ENCODE data around the gene FBXL17. TPM values are rescaled to one million over a fixed set of nuclear protein-coding genes. Genes with fewer than 3 reads are reported as not detected.

The FBXL17 gene
- total RNA-seq, 1 experiment from 2014 or later, result 3.5 TPM

DNA sequence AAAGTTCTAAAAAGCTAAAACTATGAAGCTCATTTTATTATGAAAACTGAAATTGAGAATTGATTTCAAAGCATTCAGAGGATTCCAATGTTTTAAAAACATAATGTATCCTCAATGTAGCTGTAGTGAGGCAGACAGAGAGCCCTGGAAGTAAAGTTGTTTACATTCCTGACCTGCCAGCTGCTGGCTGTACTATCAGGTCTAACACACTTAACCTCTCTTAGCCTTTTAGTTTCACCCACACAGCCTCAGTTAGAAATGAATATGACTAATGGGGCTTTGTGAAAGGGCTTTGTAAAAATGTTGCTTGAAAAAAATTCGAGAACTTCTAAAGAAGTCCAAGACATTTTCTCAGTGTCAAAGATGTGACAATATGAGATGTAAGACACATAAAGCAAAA, 122.6 kb downstream of the FBXL17 start:
- CTCF ChIA-PET, result interaction anchor here (0.6 to 2.5 kb wide), 3 partner anchors 86 to 272 kb away, joined by 3 to 20 read pairs (median 3); no protein-coding TSS in a partner anchor
- DNase-seq (ENCODE audit: low spot score), result no peak
- no peak overlapping the region for H3K27ac Mint-ChIP-seq
- peaks cover 17% of the 10 kb centered on the region for H3K4me1 Mint-ChIP-seq
- H3K9me3 Mint-ChIP-seq, result no peaks in the 10 kb centered on the region
- no peak for ATAC-seq
- POLR2A ChIA-PET, result no interaction called here
- H3K4me3 Mint-ChIP-seq, result no peak overlapping the region
- no peaks in the 10 kb centered on the region for H3K36me3 Mint-ChIP-seq
- TF ChIP-seq ZNF671 (CRISPR knock-in tag; IDR thresholded peaks at IDR 0.05), result no peak
- TF ChIP-seq, protein P1, sequence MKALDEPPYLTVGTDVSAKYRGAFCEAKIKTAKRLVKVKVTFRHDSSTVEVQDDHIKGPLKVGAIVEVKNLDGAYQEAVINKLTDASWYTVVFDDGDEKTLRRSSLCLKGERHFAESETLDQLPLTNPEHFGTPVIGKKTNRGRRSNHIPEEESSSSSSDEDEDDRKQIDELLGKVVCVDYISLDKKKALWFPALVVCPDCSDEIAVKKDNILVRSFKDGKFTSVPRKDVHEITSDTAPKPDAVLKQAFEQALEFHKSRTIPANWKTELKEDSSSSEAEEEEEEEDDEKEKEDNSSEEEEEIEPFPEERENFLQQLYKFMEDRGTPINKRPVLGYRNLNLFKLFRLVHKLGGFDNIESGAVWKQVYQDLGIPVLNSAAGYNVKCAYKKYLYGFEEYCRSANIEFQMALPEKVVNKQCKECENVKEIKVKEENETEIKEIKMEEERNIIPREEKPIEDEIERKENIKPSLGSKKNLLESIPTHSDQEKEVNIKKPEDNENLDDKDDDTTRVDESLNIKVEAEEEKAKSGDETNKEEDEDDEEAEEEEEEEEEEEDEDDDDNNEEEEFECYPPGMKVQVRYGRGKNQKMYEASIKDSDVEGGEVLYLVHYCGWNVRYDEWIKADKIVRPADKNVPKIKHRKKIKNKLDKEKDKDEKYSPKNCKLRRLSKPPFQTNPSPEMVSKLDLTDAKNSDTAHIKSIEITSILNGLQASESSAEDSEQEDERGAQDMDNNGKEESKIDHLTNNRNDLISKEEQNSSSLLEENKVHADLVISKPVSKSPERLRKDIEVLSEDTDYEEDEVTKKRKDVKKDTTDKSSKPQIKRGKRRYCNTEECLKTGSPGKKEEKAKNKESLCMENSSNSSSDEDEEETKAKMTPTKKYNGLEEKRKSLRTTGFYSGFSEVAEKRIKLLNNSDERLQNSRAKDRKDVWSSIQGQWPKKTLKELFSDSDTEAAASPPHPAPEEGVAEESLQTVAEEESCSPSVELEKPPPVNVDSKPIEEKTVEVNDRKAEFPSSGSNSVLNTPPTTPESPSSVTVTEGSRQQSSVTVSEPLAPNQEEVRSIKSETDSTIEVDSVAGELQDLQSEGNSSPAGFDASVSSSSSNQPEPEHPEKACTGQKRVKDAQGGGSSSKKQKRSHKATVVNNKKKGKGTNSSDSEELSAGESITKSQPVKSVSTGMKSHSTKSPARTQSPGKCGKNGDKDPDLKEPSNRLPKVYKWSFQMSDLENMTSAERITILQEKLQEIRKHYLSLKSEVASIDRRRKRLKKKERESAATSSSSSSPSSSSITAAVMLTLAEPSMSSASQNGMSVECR (CRISPR knock-in tag; IDR thresholded peaks at IDR 0.05; ENCODE audit: borderline replicate concordance), result no peak
- TF ChIP-seq, protein P2, sequence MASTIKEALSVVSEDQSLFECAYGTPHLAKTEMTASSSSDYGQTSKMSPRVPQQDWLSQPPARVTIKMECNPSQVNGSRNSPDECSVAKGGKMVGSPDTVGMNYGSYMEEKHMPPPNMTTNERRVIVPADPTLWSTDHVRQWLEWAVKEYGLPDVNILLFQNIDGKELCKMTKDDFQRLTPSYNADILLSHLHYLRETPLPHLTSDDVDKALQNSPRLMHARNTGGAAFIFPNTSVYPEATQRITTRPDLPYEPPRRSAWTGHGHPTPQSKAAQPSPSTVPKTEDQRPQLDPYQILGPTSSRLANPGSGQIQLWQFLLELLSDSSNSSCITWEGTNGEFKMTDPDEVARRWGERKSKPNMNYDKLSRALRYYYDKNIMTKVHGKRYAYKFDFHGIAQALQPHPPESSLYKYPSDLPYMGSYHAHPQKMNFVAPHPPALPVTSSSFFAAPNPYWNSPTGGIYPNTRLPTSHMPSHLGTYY (CRISPR knock-in tag; IDR thresholded peaks at IDR 0.05), result no peak
- no peak for TF ChIP-seq HMGA2 (CRISPR knock-in tag; IDR thresholded peaks at IDR 0.05)
- no peak for TF ChIP-seq NFE2L1 (CRISPR knock-in tag; IDR thresholded peaks at IDR 0.05)
- no peak for TF ChIP-seq JAZF1 (CRISPR knock-in tag; IDR thresholded peaks at IDR 0.05)
- no peak for TF ChIP-seq ZNF532 (CRISPR knock-in tag; IDR thresholded peaks at IDR 0.05; ENCODE audit: borderline replicate concordance)
- TF ChIP-seq ETV6 (CRISPR knock-in tag; IDR thresholded peaks at IDR 0.05), result no peak
- TF ChIP-seq, protein P3, sequence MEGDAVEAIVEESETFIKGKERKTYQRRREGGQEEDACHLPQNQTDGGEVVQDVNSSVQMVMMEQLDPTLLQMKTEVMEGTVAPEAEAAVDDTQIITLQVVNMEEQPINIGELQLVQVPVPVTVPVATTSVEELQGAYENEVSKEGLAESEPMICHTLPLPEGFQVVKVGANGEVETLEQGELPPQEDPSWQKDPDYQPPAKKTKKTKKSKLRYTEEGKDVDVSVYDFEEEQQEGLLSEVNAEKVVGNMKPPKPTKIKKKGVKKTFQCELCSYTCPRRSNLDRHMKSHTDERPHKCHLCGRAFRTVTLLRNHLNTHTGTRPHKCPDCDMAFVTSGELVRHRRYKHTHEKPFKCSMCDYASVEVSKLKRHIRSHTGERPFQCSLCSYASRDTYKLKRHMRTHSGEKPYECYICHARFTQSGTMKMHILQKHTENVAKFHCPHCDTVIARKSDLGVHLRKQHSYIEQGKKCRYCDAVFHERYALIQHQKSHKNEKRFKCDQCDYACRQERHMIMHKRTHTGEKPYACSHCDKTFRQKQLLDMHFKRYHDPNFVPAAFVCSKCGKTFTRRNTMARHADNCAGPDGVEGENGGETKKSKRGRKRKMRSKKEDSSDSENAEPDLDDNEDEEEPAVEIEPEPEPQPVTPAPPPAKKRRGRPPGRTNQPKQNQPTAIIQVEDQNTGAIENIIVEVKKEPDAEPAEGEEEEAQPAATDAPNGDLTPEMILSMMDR (IDR thresholded peaks at IDR 0.05), result no peak
- TF ChIP-seq, protein P4, sequence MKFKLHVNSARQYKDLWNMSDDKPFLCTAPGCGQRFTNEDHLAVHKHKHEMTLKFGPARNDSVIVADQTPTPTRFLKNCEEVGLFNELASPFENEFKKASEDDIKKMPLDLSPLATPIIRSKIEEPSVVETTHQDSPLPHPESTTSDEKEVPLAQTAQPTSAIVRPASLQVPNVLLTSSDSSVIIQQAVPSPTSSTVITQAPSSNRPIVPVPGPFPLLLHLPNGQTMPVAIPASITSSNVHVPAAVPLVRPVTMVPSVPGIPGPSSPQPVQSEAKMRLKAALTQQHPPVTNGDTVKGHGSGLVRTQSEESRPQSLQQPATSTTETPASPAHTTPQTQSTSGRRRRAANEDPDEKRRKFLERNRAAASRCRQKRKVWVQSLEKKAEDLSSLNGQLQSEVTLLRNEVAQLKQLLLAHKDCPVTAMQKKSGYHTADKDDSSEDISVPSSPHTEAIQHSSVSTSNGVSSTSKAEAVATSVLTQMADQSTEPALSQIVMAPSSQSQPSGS (CRISPR knock-in tag; IDR thresholded peaks at IDR 0.05; ENCODE audit: borderline replicate concordance, low read depth), result no peak
- TF ChIP-seq MXD4 (CRISPR knock-in tag; IDR thresholded peaks at IDR 0.05; ENCODE audit: borderline replicate concordance), result no peak
- TF ChIP-seq, protein P5, sequence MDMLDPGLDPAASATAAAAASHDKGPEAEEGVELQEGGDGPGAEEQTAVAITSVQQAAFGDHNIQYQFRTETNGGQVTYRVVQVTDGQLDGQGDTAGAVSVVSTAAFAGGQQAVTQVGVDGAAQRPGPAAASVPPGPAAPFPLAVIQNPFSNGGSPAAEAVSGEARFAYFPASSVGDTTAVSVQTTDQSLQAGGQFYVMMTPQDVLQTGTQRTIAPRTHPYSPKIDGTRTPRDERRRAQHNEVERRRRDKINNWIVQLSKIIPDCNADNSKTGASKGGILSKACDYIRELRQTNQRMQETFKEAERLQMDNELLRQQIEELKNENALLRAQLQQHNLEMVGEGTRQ (CRISPR knock-in tag; IDR thresholded peaks at IDR 0.05), result no peak
- no peak for TF ChIP-seq OVOL2 (CRISPR knock-in tag; IDR thresholded peaks at IDR 0.05; ENCODE audit: borderline replicate concordance)
- TF ChIP-seq ZNF219 (CRISPR knock-in tag; IDR thresholded peaks at IDR 0.05; ENCODE audit: borderline replicate concordance), result no peak
- TF ChIP-seq, protein P6, sequence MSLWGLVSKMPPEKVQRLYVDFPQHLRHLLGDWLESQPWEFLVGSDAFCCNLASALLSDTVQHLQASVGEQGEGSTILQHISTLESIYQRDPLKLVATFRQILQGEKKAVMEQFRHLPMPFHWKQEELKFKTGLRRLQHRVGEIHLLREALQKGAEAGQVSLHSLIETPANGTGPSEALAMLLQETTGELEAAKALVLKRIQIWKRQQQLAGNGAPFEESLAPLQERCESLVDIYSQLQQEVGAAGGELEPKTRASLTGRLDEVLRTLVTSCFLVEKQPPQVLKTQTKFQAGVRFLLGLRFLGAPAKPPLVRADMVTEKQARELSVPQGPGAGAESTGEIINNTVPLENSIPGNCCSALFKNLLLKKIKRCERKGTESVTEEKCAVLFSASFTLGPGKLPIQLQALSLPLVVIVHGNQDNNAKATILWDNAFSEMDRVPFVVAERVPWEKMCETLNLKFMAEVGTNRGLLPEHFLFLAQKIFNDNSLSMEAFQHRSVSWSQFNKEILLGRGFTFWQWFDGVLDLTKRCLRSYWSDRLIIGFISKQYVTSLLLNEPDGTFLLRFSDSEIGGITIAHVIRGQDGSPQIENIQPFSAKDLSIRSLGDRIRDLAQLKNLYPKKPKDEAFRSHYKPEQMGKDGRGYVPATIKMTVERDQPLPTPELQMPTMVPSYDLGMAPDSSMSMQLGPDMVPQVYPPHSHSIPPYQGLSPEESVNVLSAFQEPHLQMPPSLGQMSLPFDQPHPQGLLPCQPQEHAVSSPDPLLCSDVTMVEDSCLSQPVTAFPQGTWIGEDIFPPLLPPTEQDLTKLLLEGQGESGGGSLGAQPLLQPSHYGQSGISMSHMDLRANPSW (CRISPR knock-in tag; conservative IDR thresholded peaks at IDR 0.05; ENCODE audit: low read depth), result no peak
- TF ChIP-seq, protein P7, sequence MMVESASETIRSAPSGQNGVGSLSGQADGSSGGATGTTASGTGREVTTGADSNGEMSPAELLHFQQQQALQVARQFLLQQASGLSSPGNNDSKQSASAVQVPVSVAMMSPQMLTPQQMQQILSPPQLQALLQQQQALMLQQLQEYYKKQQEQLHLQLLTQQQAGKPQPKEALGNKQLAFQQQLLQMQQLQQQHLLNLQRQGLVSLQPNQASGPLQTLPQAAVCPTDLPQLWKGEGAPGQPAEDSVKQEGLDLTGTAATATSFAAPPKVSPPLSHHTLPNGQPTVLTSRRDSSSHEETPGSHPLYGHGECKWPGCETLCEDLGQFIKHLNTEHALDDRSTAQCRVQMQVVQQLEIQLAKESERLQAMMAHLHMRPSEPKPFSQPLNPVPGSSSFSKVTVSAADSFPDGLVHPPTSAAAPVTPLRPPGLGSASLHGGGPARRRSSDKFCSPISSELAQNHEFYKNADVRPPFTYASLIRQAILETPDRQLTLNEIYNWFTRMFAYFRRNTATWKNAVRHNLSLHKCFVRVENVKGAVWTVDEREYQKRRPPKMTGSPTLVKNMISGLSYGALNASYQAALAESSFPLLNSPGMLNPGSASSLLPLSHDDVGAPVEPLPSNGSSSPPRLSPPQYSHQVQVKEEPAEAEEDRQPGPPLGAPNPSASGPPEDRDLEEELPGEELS (CRISPR knock-in tag; IDR thresholded peaks at IDR 0.05), result no peak
- no peak for TF ChIP-seq MYBL2 (CRISPR knock-in tag; IDR thresholded peaks at IDR 0.05)
- TF ChIP-seq FOXK1 (CRISPR knock-in tag; IDR thresholded peaks at IDR 0.05), result no peak
- no peaks in the 10 kb centered on the region for H3K27me3 Mint-ChIP-seq (ENCODE audit: low read depth)

Measured in WTC11 (cell line).